ENCODE results near the gene GPRC5D. TPM values are rescaled to one million over a fixed set of nuclear protein-coding genes. Genes with fewer than 3 reads are reported as not detected.

The GPRC5D gene
- total RNA-seq, 1 donor from 2014 or later: not detected

- no peak for DNase-seq (ENCODE audit: low read depth)
Observed at GRCh38 chr12:12936983-12937491, 14.9 kb downstream of the GPRC5D start.

- no peak for DNase-seq (ENCODE audit: low read depth)
Observed at GRCh38 chr12:12934556-12934955, 17.4 kb downstream of the GPRC5D start.

DNA sequence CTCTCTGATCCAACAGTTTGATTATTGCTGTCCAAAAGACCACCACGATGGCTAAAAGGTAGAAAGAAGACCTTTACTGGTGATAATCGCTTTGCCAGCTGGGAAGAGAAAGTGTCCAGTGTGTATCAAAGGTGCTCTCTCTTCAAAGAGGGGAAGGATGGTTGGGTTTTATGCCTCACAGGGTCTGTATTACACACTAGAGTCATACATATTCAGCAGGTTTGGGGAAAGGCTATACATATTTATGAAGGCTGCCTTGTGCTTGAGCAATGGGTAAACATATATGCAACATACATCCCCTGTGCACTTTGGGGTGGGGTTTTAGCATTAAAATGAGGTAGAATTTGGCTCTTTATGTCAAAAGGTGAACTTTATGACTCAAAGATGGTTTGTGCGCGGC lies 18.2 kb downstream of the GPRC5D start:
- no peak for DNase-seq (ENCODE audit: low read depth)

GRCh38 chr12:12930633-12931219 lies 21.2 kb downstream of the GPRC5D start:
- no peak for DNase-seq (ENCODE audit: low read depth)

GRCh38 chr12:12929696-12930095 lies 22.3 kb downstream of the GPRC5D start:
- no peak for DNase-seq (ENCODE audit: low read depth)

DNA sequence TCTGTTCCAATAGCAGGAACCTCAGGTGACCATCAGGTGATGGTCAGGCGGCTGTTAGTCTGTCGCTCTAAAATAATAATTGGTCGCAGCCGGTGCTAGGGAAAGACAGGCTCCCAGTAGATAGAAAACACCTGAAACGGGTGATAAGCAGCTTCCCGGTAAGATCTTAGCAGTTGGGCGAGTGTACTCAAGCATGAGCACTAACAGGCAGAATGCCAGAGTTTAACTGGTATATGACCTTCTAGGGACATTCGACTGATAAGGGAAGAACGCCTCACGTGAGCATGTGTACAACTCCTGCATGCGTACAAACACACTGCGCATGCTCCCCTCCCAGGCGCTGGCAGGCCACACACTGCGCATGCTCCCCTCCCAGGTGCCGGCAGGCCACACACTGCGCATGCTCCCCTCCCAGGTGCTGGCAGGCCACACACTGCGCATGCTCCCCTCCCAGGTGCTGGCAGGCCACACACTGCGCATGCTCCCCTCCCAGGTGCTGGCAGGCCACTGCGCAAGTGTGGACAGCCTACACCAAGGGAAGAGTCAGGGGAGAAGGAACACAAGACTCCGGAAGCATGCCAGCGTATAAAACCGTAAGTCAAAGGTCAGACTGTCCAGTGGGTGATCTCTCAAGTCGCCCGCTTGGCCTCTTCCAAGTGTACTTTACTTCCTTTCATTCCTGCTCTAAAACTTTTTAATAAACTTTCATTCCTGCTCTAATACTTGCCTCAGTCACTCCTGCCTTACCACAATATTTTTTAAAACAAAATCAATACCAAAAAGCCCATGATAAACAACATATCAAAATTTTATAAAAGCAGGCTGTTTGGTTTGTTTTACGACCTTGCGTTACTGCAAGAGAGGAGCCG lies 24.5 kb downstream of the GPRC5D start:
- DNase-seq (ENCODE audit: low read depth): peak; percentile 94

GRCh38 chr12:12926571-12927071 lies 25.3 kb downstream of the GPRC5D start:
- no peak for DNase-seq (ENCODE audit: low read depth)

DNA sequence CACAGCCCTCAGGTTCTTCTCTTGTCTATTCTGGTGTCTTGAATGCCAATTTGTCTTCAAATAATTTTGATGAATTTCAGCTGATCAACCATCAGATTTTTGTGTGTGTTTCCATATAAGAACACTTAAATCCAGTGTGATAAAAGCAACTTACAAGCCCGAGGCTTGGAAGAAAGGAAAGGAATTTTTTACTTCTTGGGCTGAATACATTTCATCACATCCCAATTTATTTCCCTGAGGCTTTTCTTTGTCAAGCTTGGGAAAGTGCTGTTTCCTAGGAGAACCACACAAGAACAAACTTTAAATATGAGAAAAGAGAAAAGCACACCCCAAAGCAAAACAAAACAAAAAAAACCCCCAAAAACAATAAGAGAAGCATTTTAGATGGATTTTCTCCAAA lies 26.6 kb downstream of the GPRC5D start:
- DNase-seq (ENCODE audit: low read depth): peak; percentile 71

GRCh38 chr12:12924169-12924568 lies 27.8 kb downstream of the GPRC5D start:
- no peak for DNase-seq (ENCODE audit: low read depth)

DNA sequence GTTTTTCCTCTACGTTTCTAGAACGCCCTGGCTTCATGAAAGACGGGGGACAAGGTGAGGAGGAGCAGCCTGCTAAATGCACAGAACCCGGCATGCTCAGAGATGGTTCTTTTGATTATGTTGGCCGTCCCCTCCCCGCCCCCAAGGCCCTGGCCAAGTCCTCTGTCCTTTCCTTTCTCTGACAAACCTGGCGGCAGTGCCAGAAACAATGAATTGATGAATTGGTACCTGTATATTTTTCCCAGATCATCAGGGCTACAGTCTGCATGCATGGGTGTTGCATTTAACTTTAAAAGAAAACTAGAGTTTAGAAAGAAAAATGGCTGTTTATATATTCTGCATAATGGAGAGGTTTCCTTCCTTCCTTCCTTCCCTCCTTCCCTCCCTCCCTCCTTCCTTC lies 29.0 kb downstream of the GPRC5D start:
- no peak for DNase-seq (ENCODE audit: low read depth)

DNA sequence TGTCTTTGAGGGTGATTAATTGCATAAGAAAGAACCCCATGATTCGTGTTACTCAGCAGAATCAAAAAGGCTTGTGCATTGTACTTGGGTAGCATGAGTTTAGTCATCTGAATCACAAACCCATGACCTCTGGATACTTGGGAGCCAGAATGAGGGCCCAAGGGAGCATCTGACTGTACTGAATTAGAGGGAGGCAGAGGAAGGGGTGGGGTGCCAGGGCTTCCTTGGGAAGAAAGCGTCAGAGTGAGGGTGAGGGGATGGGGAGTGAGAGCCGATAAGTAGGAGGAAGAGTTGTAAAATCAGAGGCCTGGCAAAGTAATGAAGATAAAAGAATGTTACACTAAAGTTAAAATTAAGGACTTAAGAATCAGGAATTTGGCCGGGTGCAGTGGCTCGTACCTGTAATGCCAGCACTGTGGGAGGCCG lies 29.8 kb downstream of the GPRC5D start:
- DNase-seq (ENCODE audit: low read depth): peak; percentile 91

GRCh38 chr12:12919666-12920435 lies 32.1 kb downstream of the GPRC5D start:
- DNase-seq (ENCODE audit: low read depth): no peak

DNA sequence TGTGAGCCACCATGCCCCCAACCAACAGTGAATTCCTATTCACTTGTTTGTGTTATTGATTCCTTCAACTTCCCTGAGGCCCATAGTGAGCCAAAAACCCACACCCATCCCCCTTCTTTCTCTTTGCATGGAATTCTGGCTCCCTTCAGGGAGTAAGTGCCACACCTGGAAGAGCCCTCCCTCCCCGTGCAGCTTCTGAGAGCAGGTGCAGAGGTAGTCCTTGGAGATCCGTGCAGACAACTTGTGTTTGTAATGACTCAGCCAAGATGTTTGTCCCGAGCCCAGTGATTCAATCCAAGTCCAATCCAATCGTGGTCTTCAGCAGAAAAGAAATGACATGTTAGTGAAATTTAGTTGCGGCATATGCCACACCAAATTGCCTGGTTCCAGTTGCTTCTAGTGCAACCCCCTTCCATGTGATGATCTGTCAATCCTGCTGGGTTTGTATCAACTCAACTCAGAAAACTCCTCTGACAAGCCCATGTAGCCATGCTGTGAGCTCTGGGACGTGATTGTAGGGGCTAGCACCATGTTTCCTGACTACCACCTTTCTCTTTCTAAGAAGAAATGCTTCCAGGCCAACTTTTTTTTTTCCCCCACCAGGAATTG lies 33.1 kb downstream of the GPRC5D start:
- DNase-seq (ENCODE audit: low read depth): no peak

DNA sequence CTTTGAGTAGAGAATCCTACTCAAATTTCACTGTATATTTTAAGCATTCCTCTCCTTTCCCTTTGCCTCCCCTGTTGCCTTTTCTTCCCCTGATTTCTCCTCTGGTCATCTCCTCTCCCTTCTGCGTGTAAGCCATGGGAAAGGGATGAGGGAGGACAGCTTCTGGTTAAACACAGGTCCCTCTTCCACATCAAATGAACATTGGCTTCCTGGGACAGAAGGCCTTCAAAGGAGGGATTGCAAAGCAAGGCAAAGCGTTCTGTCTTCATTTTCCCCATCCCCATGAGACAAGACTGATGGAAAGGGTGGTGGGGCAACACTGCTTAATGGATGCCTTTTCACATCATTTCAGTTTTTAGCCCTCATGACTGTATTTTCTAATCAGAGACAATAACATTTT lies 34.5 kb downstream of the GPRC5D start:
- DNase-seq (ENCODE audit: low read depth): no peak

DNA sequence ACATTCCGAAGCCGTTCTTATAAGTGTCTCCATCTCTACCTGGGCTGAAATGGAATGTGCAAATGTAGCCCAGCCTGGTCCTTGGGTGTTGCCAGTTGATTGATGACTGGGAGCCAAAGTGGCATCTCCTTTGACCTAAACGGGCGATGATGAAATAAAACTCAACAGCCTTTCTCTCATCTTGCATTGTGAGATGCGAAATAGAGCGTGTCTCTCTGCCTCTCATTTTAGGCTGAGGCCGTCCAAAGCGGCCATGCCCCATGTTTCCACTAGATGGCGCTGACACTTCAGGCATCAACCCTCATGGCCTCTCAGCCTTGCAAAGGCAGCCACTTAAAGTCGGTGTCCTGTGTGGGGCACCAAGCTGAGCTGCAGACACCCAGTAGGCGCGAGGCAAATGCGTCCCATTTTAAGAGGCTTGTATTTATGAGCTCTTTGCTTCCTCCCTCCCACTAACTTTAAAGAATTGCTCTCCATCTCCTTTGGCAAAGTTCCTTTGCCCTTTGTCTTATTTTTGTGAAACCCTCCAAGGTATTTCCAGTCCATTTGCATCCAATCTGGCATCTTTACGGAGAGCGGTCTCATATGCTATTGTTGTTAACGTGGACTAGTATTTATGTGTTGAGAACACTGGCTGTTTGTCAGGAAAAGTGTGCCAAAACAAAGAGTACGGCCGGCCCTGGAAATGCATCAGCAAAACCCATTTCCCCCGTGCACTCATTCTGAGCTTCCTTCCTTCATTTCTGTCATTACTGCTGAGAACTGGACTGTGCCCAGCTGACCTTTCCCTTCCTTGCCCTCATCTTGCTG lies 35.6 kb downstream of the GPRC5D start:
- peak; percentile 59 for DNase-seq (ENCODE audit: low read depth)

DNA sequence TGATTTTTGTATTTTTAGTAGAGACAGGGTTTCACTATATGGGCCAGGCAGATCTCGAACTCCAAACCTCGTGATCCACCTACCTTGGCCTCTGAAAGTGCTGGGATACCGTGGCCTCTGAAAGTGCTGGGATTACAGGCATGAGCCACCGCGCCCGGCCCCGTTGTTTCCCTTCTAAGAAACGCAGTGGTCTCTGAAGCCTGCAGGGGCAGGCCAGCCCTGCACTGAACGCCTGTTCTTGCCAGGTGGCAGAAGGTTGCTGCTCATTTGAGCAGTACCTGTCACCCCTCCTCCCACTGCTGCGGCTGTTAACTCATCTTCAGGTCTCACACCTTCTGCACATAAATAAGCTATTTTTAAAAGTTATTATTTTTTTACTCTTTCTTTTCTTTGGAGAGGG lies 36.3 kb downstream of the GPRC5D start:
- no peak for DNase-seq (ENCODE audit: low read depth)

DNA sequence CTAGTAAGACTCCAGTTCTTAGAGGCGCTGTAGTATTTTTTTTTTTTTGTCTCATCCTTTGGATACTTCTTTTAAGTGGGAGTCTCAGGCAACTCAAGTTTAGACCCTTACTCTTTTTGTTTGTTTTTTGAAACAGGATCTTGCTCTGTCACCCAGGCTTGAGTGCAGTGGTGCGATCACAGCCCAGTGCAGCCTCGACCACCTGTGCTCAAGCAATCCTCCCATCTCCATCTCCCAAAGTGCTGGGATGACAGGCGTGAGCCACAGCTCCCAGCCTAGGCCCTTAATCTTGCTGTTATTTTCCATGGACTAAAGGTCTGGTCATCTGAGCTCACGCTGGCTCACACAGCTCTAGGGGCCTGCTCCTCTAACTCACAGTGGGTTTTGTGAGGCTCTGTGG lies 39.3 kb downstream of the GPRC5D start:
- no peak for DNase-seq (ENCODE audit: low read depth)

GRCh38 chr12:12909995-12910420 lies 42.0 kb downstream of the GPRC5D start:
- DNase-seq (ENCODE audit: low read depth): no peak

- no peak for DNase-seq (ENCODE audit: low read depth)
Observed at GRCh38 chr12:12909228-12909994, 42.6 kb downstream of the GPRC5D start.

DNA sequence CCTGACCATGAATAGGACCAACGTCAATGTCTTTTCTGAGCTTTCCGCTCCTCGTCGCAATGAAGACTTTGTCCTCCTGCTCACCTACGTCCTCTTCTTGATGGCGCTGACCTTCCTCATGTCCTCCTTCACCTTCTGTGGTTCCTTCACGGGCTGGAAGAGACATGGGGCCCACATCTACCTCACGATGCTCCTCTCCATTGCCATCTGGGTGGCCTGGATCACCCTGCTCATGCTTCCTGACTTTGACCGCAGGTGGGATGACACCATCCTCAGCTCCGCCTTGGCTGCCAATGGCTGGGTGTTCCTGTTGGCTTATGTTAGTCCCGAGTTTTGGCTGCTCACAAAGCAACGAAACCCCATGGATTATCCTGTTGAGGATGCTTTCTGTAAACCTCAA lies 43.3 kb downstream of the GPRC5D start:
- DNase-seq (ENCODE audit: low read depth): no peak

All from renal cortical epithelial cell (primary cell).